GM12875 (cell line): Measurements from ENCODE around the gene BLOC1S1.

Experiments used
- H3K4me3 ChIP-seq: one replicate; pipeline ENCODE4 v1.5.1; 2011; ENCODE audit warnings: low read depth, low read length, control low read depth
- TF ChIP-seq, protein P1 (sequence below): IDR thresholded peaks from 2 replicates; pipeline ENCODE4 v1.5.1; 2011; ENCODE audit warnings: low read depth, mild to moderate bottlenecking, control low read depth, inconsistent platforms, low read length, moderate library complexity, borderline replicate concordance; ENCODE audit not compliant: insufficient read depth

Gene BLOC1S1

DNA sequence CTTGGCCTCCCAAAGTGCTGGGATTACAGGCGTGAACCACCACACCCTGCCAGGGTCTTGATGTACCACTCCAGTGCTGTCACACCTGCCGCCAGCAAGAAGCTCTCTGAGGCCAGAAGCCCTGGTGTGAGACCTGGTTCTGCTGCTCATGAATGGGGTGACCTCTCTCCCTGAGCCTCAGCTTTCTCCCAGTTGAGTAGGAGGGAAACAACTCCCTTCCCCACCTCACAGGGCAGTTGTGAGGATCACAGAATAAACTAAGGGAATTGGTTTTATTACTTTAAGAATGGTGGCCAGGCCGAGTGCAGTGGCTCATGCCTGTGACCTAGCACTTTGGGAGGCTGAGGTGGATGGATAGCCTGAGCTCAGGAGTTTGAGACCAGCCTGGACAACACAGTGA is 18.7 kb downstream of the BLOC1S1 start:
- TF ChIP-seq, protein P1, sequence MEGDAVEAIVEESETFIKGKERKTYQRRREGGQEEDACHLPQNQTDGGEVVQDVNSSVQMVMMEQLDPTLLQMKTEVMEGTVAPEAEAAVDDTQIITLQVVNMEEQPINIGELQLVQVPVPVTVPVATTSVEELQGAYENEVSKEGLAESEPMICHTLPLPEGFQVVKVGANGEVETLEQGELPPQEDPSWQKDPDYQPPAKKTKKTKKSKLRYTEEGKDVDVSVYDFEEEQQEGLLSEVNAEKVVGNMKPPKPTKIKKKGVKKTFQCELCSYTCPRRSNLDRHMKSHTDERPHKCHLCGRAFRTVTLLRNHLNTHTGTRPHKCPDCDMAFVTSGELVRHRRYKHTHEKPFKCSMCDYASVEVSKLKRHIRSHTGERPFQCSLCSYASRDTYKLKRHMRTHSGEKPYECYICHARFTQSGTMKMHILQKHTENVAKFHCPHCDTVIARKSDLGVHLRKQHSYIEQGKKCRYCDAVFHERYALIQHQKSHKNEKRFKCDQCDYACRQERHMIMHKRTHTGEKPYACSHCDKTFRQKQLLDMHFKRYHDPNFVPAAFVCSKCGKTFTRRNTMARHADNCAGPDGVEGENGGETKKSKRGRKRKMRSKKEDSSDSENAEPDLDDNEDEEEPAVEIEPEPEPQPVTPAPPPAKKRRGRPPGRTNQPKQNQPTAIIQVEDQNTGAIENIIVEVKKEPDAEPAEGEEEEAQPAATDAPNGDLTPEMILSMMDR: no peak
- H3K4me3 ChIP-seq: no peak overlapping the region

DNA sequence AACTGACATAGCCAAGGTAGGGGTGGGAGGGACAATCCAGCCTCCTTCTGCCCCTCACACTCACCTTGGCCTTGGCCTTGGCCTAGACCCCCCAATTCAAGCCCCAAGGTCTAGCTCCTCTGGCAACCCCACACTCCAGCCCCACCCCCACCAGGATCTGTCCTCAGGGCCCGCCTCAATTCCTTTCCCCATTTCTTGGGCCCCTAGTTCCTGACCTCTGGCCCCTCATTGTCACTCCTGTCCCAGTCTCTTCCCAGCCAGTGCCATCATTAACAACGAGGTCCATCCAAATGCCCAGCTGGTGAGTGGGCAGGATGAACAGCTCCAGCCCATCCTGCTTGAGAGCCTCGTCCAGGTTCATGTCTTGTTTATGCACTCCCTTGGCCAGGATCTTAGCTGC is 20.2 kb downstream of the BLOC1S1 start:
- H3K4me3 ChIP-seq: no peak overlapping the region
- TF ChIP-seq, protein P1: no peak

DNA sequence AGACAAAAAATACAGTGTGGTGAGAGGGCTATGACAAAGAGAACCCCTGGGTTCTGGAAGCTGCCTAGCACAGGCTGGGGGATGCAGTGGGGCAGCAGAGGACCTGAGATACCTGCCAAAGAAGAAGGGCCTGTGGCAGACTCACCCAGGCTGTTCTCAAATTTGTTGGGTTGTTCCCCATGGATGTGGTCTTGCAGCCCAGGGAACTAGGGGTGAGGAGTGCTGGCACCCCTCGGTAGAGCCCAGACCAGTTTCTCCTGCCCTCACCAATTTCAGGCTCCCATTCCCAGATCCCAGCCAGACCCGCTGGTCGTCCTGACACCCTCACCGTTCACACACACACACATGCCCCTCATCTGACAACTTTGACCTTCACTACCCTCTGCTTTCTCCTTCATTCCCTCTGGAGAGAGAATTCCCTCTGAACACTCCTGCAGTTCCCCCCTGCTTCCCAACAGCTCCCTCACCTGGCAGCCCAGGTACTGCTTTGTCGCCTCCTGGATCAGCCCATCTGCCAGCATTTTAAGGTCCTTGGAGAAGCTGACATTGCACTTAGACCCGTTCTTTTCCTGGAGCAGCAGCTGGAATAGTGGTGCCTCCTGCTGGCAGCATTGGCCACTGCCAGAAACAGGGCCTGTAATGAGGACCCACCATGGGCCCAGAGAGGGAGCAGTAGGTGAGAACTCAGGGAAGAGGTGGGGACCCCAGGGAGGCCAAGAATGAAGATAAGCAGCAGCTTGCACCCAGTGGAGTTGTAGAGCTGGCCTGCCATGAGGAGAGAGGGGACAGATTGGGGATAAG is 21.1 kb downstream of the BLOC1S1 start:
- TF ChIP-seq, protein P1: peak; percentile 83
- H3K4me3 ChIP-seq: no peak overlapping the region

DNA sequence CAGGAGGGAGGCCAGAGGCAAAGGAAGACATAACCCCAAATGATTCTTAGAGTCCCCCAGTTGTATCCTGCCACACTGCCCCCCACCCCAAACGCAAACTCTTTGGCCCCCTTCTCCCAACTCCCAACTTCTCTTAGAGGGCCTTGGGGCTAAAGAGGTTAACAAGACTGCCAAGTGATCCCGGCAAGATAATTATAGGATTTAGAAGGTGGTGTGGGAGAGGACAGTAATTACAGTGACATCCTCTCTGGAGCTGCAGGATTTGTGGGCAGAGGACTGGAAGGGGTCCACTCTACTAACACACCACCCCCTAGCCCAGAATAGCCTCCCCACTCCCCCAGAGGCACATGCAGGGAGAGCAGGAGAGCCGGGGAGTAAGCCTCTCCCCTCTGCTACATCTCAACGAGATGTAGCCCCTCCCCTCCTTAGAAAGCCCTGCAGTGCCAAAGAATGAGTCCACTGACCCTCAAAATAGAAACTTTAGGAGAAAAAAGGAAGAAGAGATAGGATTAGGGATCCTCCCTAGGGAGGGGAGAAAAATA is 21.8 kb downstream of the BLOC1S1 start:
- TF ChIP-seq, protein P1: no peak
- H3K4me3 ChIP-seq: peak overlapping the region; percentile 45

DNA sequence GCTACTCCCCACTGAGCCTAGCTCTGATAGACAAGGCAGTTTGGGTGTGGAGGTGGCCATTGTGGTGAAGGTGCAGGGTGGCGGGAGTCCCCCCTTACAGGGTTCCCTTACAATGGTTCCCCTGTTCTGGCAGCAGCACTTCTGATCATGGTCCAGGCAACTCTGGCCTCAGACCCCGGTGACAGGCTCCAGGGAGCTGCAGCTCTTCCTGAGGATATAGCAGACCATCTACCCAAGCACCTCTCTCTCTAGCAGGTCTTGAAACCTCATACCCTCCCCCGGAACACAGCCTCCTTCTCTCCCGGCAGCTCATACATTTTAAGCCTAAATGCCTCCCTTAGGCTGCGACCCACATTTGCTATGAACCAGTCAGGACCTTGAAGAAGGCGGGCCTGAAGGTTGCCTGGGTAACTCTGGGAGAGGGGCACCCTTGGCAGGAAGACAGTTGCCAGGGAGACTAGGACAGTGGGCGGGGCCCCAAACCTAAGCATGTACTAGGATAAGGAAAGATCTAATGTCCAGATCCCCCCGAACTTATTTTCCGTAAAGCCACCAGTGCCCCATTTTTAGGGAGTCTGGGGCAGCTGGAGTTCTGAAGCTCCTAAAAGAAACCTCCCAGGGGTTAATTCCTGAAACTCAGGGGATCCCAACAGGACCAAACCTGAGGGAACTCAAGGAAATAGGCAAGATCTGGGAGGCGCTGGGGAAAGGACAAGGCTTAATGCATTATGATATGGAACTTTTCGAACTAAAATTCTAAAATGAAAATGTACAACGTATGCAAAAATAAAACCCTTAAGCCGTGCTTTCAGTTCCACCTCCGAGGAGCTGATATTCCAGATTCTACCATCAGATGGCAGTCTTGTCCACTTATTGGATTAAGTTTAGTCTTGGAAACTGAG is 22.5 kb downstream of the BLOC1S1 start:
- H3K4me3 ChIP-seq: peak overlapping the region; percentile 45
- TF ChIP-seq, protein P1: peak; percentile 49; the same call in 1 of the 2 replicates

DNA sequence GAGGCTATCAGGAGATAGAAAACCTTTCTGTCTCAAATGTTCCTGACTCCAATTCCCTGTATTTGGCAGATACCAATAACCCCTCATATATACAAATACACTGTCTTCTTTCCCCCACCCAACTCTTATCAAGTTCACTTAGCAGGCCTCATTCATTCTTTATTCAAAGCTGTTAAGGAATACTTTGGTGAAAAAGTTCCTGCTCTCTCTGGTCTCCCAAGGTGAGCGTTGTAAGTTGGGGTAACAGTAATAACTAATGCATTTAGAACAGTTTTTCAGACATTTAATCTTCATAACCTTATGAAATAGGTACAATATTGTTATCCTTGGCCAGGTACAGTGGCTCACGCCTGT is 23.2 kb downstream of the BLOC1S1 start:
- no peak overlapping the region for H3K4me3 ChIP-seq
- TF ChIP-seq, protein P1: no peak
